Islet precursor cell (in vitro differentiated cells): ENCODE data around the gene ALDOA.
"Not testable (repeated sequence)": the region's sequence is repeated elsewhere in the genome, so short reads cannot be mapped to it uniquely, and the experiment has no call there.

ENCODE experiments used
- DNase-seq: peaks from one replicate; pipeline ENCODE4 v3.0.0-alpha.2; 2018

ALDOA gene

DNA sequence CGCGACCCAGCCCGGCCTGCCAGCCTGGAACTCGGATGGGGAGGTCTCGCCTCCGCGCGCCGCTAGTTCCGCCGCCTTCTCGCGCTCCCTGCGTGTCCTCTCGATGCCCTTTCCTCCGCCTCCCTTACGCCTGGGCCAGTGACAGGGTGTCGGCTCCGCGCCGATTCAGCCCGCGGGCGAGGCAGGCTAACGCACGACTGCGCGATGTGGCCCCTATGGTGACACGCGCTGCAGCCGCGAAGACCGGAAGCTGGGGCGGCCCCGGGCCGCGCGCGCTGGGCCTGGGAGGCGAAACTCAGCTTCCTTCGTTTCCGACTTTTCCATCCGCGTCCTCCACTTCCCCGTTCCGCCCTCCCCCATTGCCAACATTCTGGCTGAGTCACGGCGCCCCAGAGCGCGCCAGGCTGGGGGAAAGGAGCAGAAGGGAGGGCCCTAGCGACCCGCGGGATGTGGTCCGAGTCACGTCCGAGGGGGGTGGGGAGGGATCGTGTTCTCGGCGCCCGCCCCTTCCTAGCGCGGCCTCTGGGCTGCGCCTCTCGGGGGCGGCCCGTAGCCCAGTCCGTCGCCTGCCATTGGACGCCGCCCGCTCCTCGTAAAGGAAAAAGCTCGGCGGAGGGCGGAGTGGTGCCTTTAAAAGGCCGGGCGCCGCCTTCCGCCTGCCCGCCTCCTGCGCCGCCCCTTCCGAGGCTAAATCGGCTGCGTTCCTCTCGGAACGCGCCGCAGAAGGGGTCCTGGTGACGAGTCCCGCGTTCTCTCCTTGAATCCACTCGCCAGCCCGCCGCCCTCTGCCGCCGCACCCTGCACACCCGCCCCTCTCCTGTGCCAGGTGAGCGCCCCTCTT is at the start of gene ALDOA:
Gene ALDOA (plus strand): TSS at position 659 of the 841 bp plus-strand sequence. CDS start 1,138 bp downstream, outside the sequence.
- peak; percentile 99 for DNase-seq

DNA sequence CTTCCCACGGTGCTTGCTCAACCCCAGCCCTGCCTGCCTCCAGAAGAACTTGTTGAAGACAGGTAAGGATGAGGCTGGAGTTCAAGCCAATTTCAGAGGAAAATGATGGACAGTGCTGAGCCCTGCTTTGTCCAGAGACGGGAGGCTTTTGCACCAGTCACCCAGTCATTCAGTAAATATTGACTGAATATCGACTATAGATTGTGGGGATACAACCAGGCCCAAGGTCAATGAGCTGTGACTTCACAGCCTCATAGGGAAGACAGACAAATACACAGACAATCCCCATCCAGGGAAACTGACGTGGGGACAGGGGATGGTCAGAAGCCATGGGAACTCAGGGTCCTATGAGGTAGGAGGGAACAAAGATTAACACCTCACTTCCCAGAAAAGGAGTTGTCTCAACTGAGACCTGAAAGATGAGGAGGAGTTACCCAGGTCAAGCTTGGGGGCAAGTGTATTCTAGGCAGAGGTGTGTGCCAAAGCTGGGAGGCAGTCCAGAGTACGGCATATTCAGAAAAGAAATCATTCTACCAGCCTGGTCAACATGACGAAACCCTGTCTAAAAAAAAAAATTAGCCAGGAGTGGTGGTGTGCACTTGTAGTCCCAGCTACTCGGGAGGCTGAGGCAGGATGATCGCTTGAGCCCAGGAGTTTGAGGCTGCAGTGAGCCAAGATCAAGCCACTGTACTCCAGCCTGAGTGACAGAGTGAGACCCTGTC is 48.8 kb upstream of the ALDOA start:
- DNase-seq = no peak

- DNase-seq = no peak
Measured at GRCh38 chr16:30017277-30017656, 48.3 kb upstream of the ALDOA start.

- not testable (repeated sequence) for DNase-seq
Measured at GRCh38 chr16:30017937-30018336, 47.6 kb upstream of the ALDOA start.

- no peak for DNase-seq
Measured at GRCh38 chr16:30018731-30019158, 46.8 kb upstream of the ALDOA start.

- DNase-seq = no peak
Measured at GRCh38 chr16:30022887-30023286, 42.7 kb upstream of the ALDOA start, which contains the start of gene C16orf92. Gene C16orf92 (plus strand): TSS chr16:30023198. CDS start chr16:30023341, 143 bp downstream.

DNA sequence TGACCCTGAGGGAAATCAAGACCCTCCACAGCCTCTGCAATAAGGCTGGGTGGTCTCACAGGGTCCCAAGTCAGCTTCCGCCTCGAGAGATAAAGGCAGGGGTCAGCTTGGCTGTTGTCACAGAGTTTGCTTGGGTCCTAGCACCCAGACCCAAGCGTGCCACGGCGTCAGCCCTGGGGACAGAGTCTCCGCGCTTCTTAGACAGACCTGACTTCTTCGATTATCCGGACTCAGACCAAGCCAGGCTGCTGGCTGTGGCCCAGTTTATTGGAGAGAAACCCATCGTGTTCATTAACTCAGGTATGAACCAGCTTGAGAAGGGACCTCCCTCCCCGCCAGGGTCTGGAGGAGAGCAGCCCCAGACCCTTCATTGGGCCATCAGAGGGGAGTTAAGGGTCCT is 42.0 kb upstream of the ALDOA start:
- DNase-seq = no peak

DNA sequence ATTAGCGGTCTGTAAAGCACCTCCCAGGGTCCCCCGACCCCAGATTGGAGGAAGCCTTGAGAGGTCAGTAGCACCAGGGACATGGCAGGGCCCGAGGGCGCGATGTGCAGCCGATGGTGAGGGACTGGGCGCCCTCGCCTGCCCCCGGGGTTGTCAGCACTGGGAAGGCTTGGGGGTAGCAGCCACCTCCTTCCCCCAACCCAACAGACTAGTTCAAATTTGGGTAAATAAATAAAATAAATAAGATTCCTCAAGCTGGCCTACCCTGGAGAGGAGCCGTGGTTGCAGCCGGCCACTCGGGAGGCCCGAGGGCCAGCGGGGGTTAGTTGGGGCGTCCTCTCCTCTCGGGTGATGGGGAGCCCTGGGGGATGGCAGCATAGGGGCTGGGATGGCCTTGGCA is 41.1 kb upstream of the ALDOA start:
- no peak for DNase-seq

DNA sequence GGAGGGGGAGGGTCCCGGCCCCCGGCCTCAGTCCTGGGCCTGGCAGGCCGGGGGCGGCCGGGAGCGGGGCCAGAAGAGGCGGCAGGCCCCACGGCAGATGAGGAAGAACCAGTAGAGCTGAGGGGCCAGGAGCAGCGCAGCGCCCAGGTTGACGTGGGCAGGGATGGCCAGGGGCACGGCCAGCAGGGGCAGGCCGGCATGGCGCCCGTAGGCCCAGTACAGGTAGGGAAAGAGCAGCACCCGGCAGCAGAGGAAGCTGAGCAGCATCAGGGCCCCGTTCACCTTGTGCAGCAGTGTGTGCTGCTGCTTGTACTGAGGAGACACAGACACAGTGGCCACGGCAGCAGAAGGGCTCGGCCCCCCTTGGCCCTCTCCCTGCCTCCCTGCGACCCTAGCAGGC is 40.4 kb upstream of the ALDOA start:
- no peak for DNase-seq

GRCh38 chr16:30025574-30025973 is 40.0 kb upstream of the ALDOA start:
- no peak for DNase-seq

DNA sequence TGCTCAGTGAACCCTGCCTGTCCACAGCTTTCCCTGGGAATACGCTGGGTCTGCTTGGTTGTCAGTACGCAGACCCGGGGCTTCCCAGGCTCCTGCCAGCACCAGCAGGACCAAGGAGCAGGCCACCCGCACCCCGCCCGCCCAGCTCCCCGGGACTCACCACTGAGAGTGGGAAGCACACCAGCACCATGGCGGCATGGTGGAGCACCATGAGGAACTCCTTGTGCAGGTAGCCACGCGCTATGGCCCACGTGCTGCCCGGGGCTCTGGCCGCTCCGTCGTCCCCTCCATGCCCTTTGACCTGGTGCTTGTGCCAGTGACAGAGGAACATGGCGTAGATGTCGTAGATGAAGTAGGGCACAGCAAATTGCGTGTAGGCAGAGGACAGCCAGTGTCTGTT is 39.1 kb upstream of the ALDOA start:
- no peak for DNase-seq

DNA sequence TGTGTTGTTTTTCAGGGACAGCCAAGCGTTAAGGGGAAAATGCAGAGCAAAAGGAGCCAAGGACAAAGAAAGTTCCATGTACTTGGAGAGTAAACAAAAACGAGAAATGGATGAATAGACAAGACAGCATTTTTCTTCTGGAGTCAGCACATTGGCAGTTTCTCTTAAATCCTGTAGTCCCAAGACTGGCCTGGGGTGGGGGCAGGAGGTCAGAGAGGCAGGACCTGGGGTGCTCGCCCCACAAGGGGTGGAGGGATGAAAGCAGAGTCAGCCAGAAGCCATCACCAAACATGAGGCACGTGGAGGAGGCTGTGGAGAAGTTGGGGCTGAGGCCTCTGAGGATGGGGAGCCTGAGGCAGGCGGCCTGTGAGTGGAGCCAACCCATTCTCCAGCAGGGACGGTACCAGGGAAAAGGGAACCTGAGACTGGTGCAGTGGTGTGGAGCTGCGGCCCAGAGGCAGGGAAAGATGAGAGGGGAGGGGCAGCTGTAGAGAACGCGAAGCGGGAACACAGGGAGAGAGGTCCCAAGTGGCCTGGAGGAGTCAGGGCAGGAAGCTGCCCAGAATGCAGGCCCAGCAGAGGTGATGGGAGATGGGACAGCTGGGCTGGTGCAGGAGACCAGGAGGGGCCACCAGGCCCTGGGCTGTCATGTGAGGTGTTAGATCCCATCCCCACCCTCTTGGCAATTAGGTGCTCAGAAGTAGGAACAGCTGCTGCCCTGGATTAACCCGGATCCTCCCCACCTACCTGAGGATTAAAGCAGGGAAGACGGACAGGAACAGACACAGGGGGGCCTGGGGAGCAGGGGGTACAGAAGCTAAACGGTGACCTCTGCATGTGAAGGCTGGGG is 37.7 kb upstream of the ALDOA start:
- DNase-seq = no peak

DNA sequence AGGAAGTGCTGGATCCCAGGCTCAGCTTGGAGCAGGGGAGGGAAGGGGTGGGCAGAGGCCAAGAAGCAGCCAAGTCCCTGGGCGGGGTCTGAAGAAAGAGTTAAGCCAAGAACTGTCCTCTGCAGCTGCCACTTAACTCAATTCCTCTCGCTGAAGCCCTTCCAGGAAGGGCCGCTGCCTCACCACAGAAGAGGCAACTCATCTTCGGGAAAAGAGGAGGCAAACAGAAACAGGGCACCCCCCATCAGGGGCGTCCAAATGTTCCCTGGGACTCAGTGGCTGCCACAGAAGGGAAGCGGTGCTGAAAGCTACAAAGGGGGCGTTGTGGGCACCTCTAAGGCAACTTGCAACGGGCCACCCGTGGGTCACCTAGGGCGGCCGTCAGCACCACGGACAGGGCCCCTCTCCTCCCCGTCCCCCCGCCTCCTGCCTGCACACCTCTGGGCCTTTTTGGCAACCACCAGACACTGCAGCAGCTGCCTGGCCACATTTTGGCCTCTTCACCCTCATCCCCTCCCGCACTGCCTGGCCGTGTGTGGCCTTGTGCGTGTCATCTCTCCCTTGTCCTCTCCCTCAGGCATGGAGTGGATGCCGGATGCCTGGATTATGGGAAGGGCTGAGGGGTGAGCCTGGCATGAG is 37.0 kb upstream of the ALDOA start:
- peak; percentile 85 for DNase-seq

- peak; percentile 50 for DNase-seq
Measured at GRCh38 chr16:30030011-30030685, 35.4 kb upstream of the ALDOA start.

DNA sequence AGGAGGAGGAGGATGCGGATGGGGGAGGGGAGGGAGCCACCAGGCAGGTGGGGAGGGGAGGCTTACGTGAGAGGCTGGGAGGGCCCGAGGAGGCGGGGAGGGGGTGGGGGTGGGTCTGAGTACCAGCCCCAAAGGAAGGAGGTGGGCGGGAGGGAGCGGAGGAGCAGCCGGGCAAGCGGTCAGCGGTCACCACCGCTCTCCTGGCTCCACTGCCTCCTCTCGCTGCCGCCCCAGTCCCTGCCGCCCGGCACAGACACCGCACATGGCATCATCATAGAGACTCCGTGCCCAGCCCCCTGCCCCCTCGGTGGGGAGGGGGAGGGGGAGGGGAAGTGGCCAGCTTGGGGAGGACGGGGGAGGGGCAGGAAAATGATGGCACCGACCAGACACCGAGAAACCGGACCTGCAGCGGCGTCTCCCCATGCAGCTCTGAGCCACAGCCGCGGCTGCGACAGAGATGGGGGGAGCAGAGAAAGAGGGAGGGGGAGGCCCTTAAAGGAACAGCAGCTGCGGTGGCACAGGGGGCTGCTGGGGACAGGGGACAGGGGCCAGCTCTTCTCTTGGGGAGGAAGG is 34.6 kb upstream of the ALDOA start, which contains the start of gene TLCD3B:
Gene TLCD3B (minus strand): TSS at position 431 of the 573 bp plus-strand sequence. CDS start 744 bp downstream, outside the sequence.
- peak; percentile 57 for DNase-seq

DNA sequence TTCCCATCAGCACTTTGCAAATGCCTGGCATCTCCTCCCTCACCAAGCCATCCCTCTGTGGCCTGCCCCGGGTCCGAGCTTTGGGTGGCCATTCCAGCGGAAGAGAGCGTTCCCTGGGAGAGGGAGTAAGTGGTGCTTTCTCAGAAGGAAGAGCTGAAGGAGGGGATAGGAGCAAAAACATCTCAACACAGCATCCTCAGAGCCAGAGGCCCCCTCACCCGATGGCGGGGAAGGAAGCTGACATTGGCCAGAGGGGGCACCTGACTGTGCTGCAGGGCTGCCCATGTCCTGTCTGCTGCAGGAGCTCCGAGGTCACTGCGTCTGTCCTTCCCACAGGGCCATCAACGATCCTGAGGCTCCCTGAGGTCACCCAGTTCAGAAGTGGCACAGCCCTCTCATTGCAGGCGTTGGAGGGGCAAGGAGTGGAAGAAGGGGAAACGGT is 34.1 kb upstream of the ALDOA start:
- peak; percentile 49 for DNase-seq

DNA sequence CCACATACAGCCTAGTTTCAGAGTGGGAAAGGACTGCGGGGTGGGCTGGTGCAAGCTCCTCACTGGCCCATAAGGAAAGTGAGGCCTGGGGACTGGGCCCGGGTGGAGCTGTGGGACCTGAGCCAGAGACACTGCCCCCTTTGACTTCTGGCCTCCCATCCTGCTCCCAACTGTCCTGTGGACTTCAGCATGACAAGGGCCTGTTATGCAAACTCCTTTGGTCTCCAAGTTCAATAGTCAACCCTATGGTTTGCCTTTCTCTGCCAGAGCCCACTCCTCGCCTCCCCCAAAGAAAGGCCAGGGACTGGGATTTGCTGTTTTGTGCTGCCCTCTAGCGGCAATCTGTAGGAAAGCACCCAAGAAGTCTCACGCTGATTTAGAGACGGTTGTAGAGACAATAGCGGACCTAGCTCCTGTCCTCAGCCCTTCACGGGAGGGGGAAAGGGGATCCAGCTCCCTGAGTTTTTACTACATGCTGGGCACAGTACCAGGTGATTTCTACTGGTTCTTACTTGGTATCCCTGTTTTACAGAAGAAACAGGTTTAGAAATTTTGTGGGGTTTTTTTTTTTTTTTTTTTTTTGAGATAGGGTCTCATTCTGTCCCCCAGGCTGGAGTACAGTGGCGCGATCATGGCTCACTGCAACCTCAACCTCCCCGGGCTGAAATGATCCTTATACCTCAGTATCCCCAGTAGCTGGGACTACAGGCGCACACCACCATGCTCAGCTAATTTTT is 33.3 kb upstream of the ALDOA start:
- peak; percentile 86 for DNase-seq

GRCh38 chr16:30033270-30033669 is 32.3 kb upstream of the ALDOA start:
- DNase-seq = no peak

- no peak for DNase-seq
Measured at GRCh38 chr16:30040221-30040620, 25.3 kb upstream of the ALDOA start.

GRCh38 chr16:30040690-30041089 is 24.9 kb upstream of the ALDOA start:
- not testable (repeated sequence) for DNase-seq

GRCh38 chr16:30041841-30042240 is 23.7 kb upstream of the ALDOA start:
- no peak for DNase-seq
